Measurements from ENCODE around the gene FSD2. TPM values are rescaled to one million over a fixed set of nuclear protein-coding genes. Genes with fewer than 3 reads are reported as not detected.

FSD2 gene
- total RNA-seq, 1 donor from 2014 or later: not detected

DNA sequence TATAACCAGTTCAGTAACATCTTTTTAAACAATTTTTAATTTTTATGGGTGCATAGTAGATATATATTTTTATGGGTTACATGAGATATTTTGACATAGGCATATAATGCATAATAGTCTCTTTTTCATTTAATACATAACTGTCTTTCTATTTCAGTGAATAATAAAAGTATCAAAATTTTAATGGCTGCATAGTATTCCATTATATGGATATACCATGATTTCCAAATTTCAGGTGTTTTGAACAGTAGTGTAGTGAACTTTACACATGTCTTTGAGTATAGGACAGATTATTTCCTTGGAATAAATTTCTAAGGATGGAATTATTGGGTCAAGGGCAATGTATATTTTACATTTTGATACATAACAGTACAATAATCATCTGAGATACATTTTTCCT, 14.3 kb upstream of the FSD2 start:
- no peaks in the 10 kb centered on the region for H4K20me1 ChIP-seq (ENCODE audit: low read depth)
- H3K4me2 ChIP-seq: no peak overlapping the region
- Mint-ChIP-seq H3K4me1 (no peaks in the 10 kb centered on the region), H3K27me3 (ENCODE audit: insufficient read depth, low read depth) (no peaks in the 10 kb centered on the region), H3K4me3 (no peak overlapping the region), H3K27ac (no peak overlapping the region), H3K9me3 (no peaks in the 10 kb centered on the region), H3K36me3 (peaks cover 32% of the 10 kb centered on the region)
- H3K27me3 ChIP-seq: no peaks in the 10 kb centered on the region
- no peak for TF ChIP-seq EZH2 (IDR thresholded peaks at IDR 0.05)
- TF ChIP-seq EZH2phosphoT487 (IDR thresholded peaks at IDR 0.05): no peak
- TF ChIP-seq, protein P1, sequence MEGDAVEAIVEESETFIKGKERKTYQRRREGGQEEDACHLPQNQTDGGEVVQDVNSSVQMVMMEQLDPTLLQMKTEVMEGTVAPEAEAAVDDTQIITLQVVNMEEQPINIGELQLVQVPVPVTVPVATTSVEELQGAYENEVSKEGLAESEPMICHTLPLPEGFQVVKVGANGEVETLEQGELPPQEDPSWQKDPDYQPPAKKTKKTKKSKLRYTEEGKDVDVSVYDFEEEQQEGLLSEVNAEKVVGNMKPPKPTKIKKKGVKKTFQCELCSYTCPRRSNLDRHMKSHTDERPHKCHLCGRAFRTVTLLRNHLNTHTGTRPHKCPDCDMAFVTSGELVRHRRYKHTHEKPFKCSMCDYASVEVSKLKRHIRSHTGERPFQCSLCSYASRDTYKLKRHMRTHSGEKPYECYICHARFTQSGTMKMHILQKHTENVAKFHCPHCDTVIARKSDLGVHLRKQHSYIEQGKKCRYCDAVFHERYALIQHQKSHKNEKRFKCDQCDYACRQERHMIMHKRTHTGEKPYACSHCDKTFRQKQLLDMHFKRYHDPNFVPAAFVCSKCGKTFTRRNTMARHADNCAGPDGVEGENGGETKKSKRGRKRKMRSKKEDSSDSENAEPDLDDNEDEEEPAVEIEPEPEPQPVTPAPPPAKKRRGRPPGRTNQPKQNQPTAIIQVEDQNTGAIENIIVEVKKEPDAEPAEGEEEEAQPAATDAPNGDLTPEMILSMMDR (IDR thresholded peaks at IDR 0.05): no peak
- no peaks in the 10 kb centered on the region for H3K79me2 ChIP-seq (ENCODE audit: low read depth)
- H3K9ac ChIP-seq: no peak overlapping the region
- no peak overlapping the region for H3K27ac ChIP-seq
- H3K4me3 ChIP-seq: no peak overlapping the region
- H2AFZ ChIP-seq (replicated peaks): no peak overlapping the region
- H3K9me3 ChIP-seq (ENCODE audit: low read depth): peaks cover 3% of the 10 kb centered on the region
- H3F3A ChIP-seq (ENCODE audit: low read depth): no peaks in the 10 kb centered on the region
- no peak for DNase-seq (ENCODE audit: low spot score)
- no peaks in the 10 kb centered on the region for H3K4me1 ChIP-seq
- peaks cover 14% of the 10 kb centered on the region for H3K36me3 ChIP-seq

DNA sequence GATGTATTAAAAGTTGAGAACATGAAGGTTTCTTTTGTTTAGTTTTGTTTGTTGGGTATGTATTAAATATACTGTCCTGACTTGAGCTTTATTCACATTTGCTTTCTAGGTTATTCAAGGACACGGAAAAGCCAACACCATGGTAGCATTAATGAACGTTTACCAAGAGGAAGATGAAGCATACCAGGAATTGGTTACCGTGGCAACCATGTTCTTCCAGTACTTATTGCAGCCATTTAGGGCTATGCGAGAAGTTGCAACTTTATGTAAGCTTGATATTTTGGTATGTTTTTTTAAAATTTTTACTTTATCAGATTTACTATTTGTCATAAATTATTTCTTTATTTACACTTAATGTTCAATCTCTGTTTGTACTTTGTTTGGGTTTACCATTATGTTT, 7.1 kb upstream of the FSD2 start:
- H3K4me3 Mint-ChIP-seq: no peak overlapping the region

DNA sequence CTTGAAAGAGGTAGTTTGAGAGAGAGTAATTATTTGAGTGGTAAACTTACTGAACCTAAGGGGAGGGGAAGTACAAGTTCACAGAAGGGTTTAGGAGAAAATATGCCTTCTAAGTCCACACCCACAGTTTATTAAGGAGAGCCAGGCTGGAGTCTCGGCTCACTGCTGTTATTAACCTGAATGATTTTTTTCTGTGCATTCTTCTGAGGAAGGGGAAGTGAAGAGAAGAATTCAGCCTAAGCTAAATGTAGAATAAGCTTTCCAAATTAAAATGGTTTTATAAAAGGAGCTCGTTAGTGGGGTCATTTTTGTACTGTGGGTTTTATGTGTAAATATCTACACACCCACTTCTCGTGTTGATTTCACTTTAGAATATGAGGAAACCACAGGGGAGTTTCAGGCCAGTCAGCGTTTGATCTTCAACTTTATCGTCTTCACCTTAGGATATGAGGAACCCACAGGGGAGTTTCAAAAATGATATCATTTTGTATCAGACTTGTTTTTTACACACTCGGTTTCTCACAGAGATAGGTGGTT, 5.1 kb upstream of the FSD2 start:
- H3K36me3 Mint-ChIP-seq: peaks cover 12% of the 10 kb centered on the region
- peaks cover 11% of the 10 kb centered on the region for H3K27me3 ChIP-seq
- peaks cover 12% of the 10 kb centered on the region for H3K79me2 ChIP-seq (ENCODE audit: low read depth)
- peak overlapping the region; percentile 87 for H3K4me3 ChIP-seq
- peaks cover 11% of the 10 kb centered on the region for H3K4me1 ChIP-seq
- peak overlapping the region; percentile 77 for H3K4me2 ChIP-seq
- peak overlapping the region; percentile 91 for H3K4me3 Mint-ChIP-seq
- H3K27ac Mint-ChIP-seq: peak overlapping the region; percentile 5
- no peaks in the 10 kb centered on the region for H3K9me3 ChIP-seq (ENCODE audit: low read depth)
- peaks cover 6% of the 10 kb centered on the region for H3K27me3 Mint-ChIP-seq (ENCODE audit: insufficient read depth, low read depth)
- no peaks in the 10 kb centered on the region for H3K36me3 ChIP-seq
- H3F3A ChIP-seq (ENCODE audit: low read depth): peaks cover 21% of the 10 kb centered on the region
- peaks cover 25% of the 10 kb centered on the region for H3K4me1 Mint-ChIP-seq
- no peak overlapping the region for H3K9ac ChIP-seq
- peaks cover 13% of the 10 kb centered on the region for H4K20me1 ChIP-seq (ENCODE audit: low read depth)
- no peak overlapping the region for H3K27ac ChIP-seq
- H2AFZ ChIP-seq (replicated peaks): no peak overlapping the region
- no peak for DNase-seq (ENCODE audit: low spot score)
- H3K9me3 Mint-ChIP-seq: no peaks in the 10 kb centered on the region
- TF ChIP-seq EZH2 (IDR thresholded peaks at IDR 0.05) (no peak), EZH2phosphoT487 (IDR thresholded peaks at IDR 0.05) (no peak)
- TF ChIP-seq, protein P1 (IDR thresholded peaks at IDR 0.05): no peak

More for the DNA sequence above, 7.1 kb upstream of the FSD2 start:
- no peak overlapping the region for H3K4me3 ChIP-seq
- H3K36me3 ChIP-seq: no peaks in the 10 kb centered on the region
- H3F3A ChIP-seq (ENCODE audit: low read depth): peaks cover 21% of the 10 kb centered on the region
- Mint-ChIP-seq H3K4me1 (peaks cover 25% of the 10 kb centered on the region), H3K36me3 (peaks cover 18% of the 10 kb centered on the region), H3K9me3 (no peaks in the 10 kb centered on the region), H3K27ac (no peak overlapping the region), H3K27me3 (ENCODE audit: insufficient read depth, low read depth) (peaks cover 4% of the 10 kb centered on the region)
- no peak overlapping the region for H3K27ac ChIP-seq
- H3K79me2 ChIP-seq (ENCODE audit: low read depth): peaks cover 12% of the 10 kb centered on the region
- H4K20me1 ChIP-seq (ENCODE audit: low read depth): peaks cover 13% of the 10 kb centered on the region
- peaks cover 11% of the 10 kb centered on the region for H3K27me3 ChIP-seq
- DNase-seq (ENCODE audit: low spot score): no peak
- H3K4me2 ChIP-seq: no peak overlapping the region
- no peak overlapping the region for H2AFZ ChIP-seq (replicated peaks)
- no peak overlapping the region for H3K9ac ChIP-seq
- no peaks in the 10 kb centered on the region for H3K9me3 ChIP-seq (ENCODE audit: low read depth)
- H3K4me1 ChIP-seq: peaks cover 11% of the 10 kb centered on the region
- TF ChIP-seq, protein P1 (IDR thresholded peaks at IDR 0.05): no peak
- TF ChIP-seq EZH2phosphoT487 (IDR thresholded peaks at IDR 0.05) (no peak), EZH2 (IDR thresholded peaks at IDR 0.05) (no peak)
